ENCODE measurements around the gene SYT8.
"Not testable (repeated sequence)": the region's sequence is repeated elsewhere in the genome, so short reads cannot be mapped to it uniquely, and the experiment has no call there.

The SYT8 gene

GRCh38 chr11:1873048-1873812 lies 38.4 kb downstream of the SYT8 start:
- DNase-seq (ENCODE audit: low spot score) = no peak
- TF ChIP-seq CTCF (IDR thresholded peaks at IDR 0.05) = no peak
- Histone ChIP-seq H3K27ac (peak overlapping the region in 1 of 2 donors; percentile 91), H3K4me3 (peak overlapping the region; percentile 55)

- peak overlapping the region in 1 of 2 donors; percentile 91 for H3K27ac ChIP-seq
- not testable (repeated sequence) for DNase-seq (ENCODE audit: low spot score); H3K4me3 ChIP-seq
Measured at GRCh38 chr11:1873813-1874150, 39.0 kb downstream of the SYT8 start.

DNA sequence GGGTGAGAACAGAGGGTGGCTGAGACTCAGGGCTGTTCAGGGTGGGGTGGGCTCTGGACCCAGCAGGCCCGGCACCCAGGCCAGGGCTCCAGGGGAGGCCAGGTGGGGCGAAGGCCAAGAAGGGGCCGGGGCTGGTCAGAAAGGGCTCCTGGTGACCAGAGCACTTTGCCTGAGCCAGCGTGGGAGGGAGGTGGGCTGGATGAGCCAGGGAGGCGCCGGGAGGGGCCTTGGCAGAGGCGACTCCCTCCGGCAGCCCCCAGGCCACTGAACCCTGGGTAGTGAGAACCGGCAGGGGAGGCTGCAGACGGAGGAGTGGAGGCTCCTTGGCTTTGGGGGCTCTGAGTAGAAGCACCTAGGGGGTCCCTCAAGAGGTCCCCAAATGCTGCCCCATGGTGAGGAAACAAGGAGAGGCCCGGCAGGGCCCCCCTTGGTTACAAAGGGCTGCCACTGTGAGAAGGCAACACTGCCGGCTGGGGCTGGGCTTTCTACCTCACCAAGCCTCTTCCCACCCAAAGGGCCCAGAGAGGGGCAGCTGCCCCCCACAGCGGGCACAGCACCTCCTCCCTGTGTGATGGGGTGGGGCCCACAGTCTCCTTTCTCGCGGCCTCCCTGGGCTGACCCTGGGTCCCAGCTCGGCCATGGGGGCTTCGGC lies 39.8 kb downstream of the SYT8 start:
- not testable (repeated sequence) for H3K4me3 ChIP-seq; DNase-seq (ENCODE audit: low spot score)
- peak overlapping the region in 1 of 2 donors; percentile 91 for H3K27ac ChIP-seq

DNA sequence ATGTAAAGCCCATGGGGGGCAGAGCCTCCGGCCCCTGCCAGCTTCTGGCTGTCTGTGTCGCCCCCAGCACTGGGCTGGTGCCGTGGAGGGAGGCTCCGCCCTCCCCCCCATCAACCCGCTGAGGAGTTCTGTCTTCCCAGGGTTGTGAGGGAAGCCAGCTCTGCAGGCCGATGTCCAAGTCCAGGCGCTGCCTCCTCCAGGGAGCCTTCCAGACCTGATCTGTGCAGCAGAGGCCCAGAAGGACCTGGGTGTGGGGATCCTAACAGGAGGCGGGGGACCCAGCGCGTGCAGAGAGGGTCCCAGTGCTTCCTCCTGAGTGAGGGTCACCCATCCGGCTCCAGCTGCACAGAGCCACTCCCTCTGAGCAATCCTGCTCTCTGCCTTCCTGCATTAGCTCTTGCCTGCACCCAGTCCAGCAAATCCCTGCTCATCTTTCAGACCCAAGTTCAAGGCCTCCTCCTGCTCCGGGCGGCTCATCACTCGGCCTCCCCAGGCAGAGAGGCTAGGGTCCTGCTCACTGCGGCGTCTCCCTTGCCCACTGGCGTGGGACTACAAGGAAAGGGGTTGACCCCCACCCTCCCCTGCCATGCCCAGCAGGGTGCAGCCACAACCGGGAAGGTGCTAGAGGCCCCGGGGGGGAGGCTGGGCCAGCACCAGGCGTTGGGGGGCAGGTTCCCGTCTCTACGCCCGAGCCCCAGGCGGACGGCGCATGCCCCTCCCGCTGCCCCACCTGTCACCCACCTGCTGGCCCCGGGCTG lies 40.5 kb downstream of the SYT8 start:
- no peak for TF ChIP-seq CTCF (IDR thresholded peaks at IDR 0.05)
- Histone ChIP-seq H3K27ac (peak overlapping the region in 1 of 2 donors; percentile 91), H3K4me3 (no peak overlapping the region)
- no peak for DNase-seq (ENCODE audit: low spot score)

- DNase-seq (ENCODE audit: low spot score); H3K4me3 ChIP-seq: not testable (repeated sequence)
- H3K27ac ChIP-seq = peak overlapping the region in 1 of 2 donors; percentile 91
Measured at GRCh38 chr11:1875851-1876301, 41.1 kb downstream of the SYT8 start.

GRCh38 chr11:1876361-1877063 lies 41.7 kb downstream of the SYT8 start:
- DNase-seq (ENCODE audit: low spot score) = no peak
- peak overlapping the region; percentile 45 for H3K4me3 ChIP-seq

DNA sequence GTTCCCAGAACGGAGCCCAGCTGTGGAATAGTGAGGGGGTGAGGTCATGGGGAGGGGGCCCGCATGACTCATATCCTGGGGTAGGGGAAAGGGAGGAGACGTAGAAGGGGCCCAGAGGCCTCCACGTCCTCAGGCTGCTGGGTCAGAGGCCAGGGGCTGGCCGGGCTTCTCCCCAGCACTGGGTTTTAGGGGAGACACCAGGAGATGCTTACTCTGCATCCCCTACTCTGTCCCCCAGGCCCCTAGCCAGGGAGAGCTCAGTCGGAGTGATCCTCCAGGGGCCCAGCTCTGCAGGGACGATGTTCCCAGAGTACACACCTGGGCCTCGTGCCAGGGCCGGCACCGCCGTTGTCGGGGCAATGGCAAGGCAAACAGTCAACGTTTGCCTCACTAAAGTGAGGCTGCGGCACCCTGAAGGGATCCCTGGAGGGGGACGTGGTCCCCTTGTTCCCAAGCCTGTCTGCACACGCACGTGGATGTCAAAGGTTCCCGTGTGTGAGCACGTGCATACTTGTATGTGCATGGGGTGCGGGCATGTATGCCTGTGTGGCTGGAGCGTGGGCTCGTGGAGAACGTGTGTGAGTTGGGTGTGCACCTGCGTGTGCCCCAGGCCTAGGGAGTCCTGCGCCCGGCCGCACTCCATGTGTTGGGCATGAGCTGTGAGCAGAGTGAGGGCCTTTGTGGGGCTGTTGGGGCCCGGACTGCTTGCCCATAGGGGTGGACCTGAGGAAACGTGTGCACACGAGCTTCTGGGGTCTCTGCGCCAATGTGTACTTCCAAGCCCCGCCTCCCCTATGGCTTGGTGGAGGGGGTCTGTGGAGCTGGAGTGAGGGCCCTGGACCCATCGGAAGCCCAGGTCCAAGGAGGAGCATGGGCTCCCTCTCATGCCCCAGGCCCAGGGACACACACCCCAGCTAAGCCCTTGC lies 42.7 kb downstream of the SYT8 start:
- Histone ChIP-seq H3K27ac (peak overlapping the region in 1 of 2 donors; percentile 91), H3K4me3 (peak overlapping the region; percentile 45)
- no peak for TF ChIP-seq CTCF (IDR thresholded peaks at IDR 0.05)
- DNase-seq (ENCODE audit: low spot score) = peak; percentile 77

More at GRCh38 chr11:1876361-1877063, 41.7 kb downstream of the SYT8 start:
- peak overlapping the region in 1 of 2 donors; percentile 91 for H3K27ac ChIP-seq
- TF ChIP-seq CTCF (IDR thresholded peaks at IDR 0.05) = peak; percentile 15
